Measurements from ENCODE around the gene C4BPB.

Gene C4BPB

GRCh38 chr1:207058252-207058651 lies 30.4 kb upstream of the C4BPB start:
- Histone ChIP-seq H3K27me3 (no peaks in the 10 kb centered on the region), H3K36me3 (no peaks in the 10 kb centered on the region), H3K9me3 (replicated peaks in 1 of 11) (peaks cover 0 to 4% (median 4%) of the 10 kb centered on the region in 11 experiments; a peak in 19 of 22 replicates), H3K9ac (no peak overlapping the region), H3K4me3 (no peak overlapping the region), H4K20me1 (no peaks in the 10 kb centered on the region), H3K4me1 (peaks cover 0 to 16% (median 0%) of the 10 kb centered on the region in 10 experiments; a peak in 7 of 20 replicates), H3K4me2 (no peak overlapping the region), H3K27ac (no peak overlapping the region)
- TF ChIP-seq Cebpa-rat (IDR thresholded peaks at IDR 0.05) = no peak

- Histone ChIP-seq H4K20me1 (no peaks in the 10 kb centered on the region), H3K27ac (no peak overlapping the region), H3K4me1 (peaks cover 0 to 12% (median 0%) of the 10 kb centered on the region in 10 experiments; a peak in 7 of 20 replicates), H3K4me2 (no peak overlapping the region), H3K9me3 (replicated peaks in 1 of 11) (no peaks in the 10 kb centered on the region), H3K9ac (no peak overlapping the region), H3K36me3 (no peaks in the 10 kb centered on the region), H3K4me3 (no peak overlapping the region), H3K27me3 (no peaks in the 10 kb centered on the region)
- TF ChIP-seq Cebpa-rat (IDR thresholded peaks at IDR 0.05) = no peak
These were observed 29.5 kb upstream of the C4BPB start for GRCh38 chr1:207058878-207059867.

GRCh38 chr1:207059881-207060280 lies 28.8 kb upstream of the C4BPB start:
- no peak for TF ChIP-seq Cebpa-rat (IDR thresholded peaks at IDR 0.05)
- H3K27me3 ChIP-seq = no peaks in the 10 kb centered on the region
- H3K27ac ChIP-seq = no peak overlapping the region
- H3K36me3 ChIP-seq = no peaks in the 10 kb centered on the region
- no peak overlapping the region for H3K4me3 ChIP-seq
- no peaks in the 10 kb centered on the region for H3K9me3 ChIP-seq (replicated peaks in 1 of 11)
- no peak overlapping the region for H3K4me2 ChIP-seq
- peaks cover 0 to 5% (median 0%) of the 10 kb centered on the region in 10 experiments; a peak in 7 of 20 replicates for H3K4me1 ChIP-seq
- no peak overlapping the region for H3K9ac ChIP-seq
- H4K20me1 ChIP-seq = no peaks in the 10 kb centered on the region

- Histone ChIP-seq H3K27me3 (no peaks in the 10 kb centered on the region), H4K20me1 (no peaks in the 10 kb centered on the region), H3K9ac (no peak overlapping the region), H3K4me1 (no peaks in the 10 kb centered on the region), H3K9me3 (replicated peaks in 1 of 11) (no peaks in the 10 kb centered on the region), H3K4me2 (no peak overlapping the region), H3K36me3 (no peaks in the 10 kb centered on the region), H3K27ac (no peak overlapping the region), H3K4me3 (no peak overlapping the region)
- no peak for TF ChIP-seq Cebpa-rat (IDR thresholded peaks at IDR 0.05)
These were observed 28.1 kb upstream of the C4BPB start for GRCh38 chr1:207060596-207060995.

GRCh38 chr1:207062058-207062457 lies 26.6 kb upstream of the C4BPB start:
- Histone ChIP-seq H3K27me3 (no peaks in the 10 kb centered on the region), H3K27ac (no peak overlapping the region), H3K36me3 (no peaks in the 10 kb centered on the region), H3K9me3 (replicated peaks in 1 of 11) (no peaks in the 10 kb centered on the region), H3K4me2 (no peak overlapping the region), H3K4me3 (no peak overlapping the region), H3K9ac (no peak overlapping the region), H4K20me1 (no peaks in the 10 kb centered on the region), H3K4me1 (no peaks in the 10 kb centered on the region)
- no peak for TF ChIP-seq Cebpa-rat (IDR thresholded peaks at IDR 0.05)

GRCh38 chr1:207063014-207063413 lies 25.6 kb upstream of the C4BPB start:
- Histone ChIP-seq H3K9ac (no peak overlapping the region), H3K36me3 (no peaks in the 10 kb centered on the region), H3K4me2 (no peak overlapping the region), H4K20me1 (no peaks in the 10 kb centered on the region), H3K4me1 (no peaks in the 10 kb centered on the region), H3K9me3 (replicated peaks in 1 of 11) (no peaks in the 10 kb centered on the region), H3K27me3 (no peaks in the 10 kb centered on the region), H3K27ac (no peak overlapping the region), H3K4me3 (no peak overlapping the region)
- no peak for TF ChIP-seq Cebpa-rat (IDR thresholded peaks at IDR 0.05)

- no peaks in the 10 kb centered on the region for H4K20me1 ChIP-seq
- H3K4me1 ChIP-seq = no peaks in the 10 kb centered on the region
- no peak overlapping the region for H3K4me3 ChIP-seq
- no peak overlapping the region for H3K4me2 ChIP-seq
- no peaks in the 10 kb centered on the region for H3K27me3 ChIP-seq
- no peaks in the 10 kb centered on the region for H3K36me3 ChIP-seq
- H3K9ac ChIP-seq = no peak overlapping the region
- H3K27ac ChIP-seq = no peak overlapping the region
- H3K9me3 ChIP-seq (replicated peaks in 1 of 11) = no peaks in the 10 kb centered on the region
- no peak for TF ChIP-seq Cebpa-rat (IDR thresholded peaks at IDR 0.05)
These were observed 24.1 kb upstream of the C4BPB start for GRCh38 chr1:207064561-207064960.

- no peaks in the 10 kb centered on the region for H3K36me3 ChIP-seq
- no peak overlapping the region for H3K4me2 ChIP-seq
- no peaks in the 10 kb centered on the region for H4K20me1 ChIP-seq
- H3K27ac ChIP-seq = no peak overlapping the region
- no peak overlapping the region for H3K4me3 ChIP-seq
- no peaks in the 10 kb centered on the region for H3K9me3 ChIP-seq (replicated peaks in 1 of 11)
- H3K4me1 ChIP-seq = peaks cover 8 to 16% (median 12%) of the 10 kb centered on the region in 10 experiments; a peak in 18 of 20 replicates
- no peak for TF ChIP-seq Cebpa-rat (IDR thresholded peaks at IDR 0.05)
- H3K27me3 ChIP-seq = no peaks in the 10 kb centered on the region
- H3K9ac ChIP-seq = no peak overlapping the region
These were observed 21.5 kb upstream of the C4BPB start for GRCh38 chr1:207067185-207067584.

GRCh38 chr1:207067665-207068064 lies 21.0 kb upstream of the C4BPB start:
- no peak overlapping the region for H3K27ac ChIP-seq
- H3K4me1 ChIP-seq = peaks cover 8 to 16% (median 12%) of the 10 kb centered on the region in 10 experiments; a peak in 18 of 20 replicates
- no peak overlapping the region for H3K9ac ChIP-seq
- no peaks in the 10 kb centered on the region for H4K20me1 ChIP-seq
- H3K27me3 ChIP-seq = no peaks in the 10 kb centered on the region
- no peak for TF ChIP-seq Cebpa-rat (IDR thresholded peaks at IDR 0.05)
- H3K4me2 ChIP-seq = no peak overlapping the region
- H3K36me3 ChIP-seq = no peaks in the 10 kb centered on the region
- no peak overlapping the region for H3K4me3 ChIP-seq
- H3K9me3 ChIP-seq (replicated peaks in 1 of 11) = no peaks in the 10 kb centered on the region

- no peak for TF ChIP-seq Cebpa-rat (IDR thresholded peaks at IDR 0.05)
- Histone ChIP-seq H3K36me3 (no peaks in the 10 kb centered on the region), H3K27me3 (no peaks in the 10 kb centered on the region), H3K4me2 (no peak overlapping the region), H3K9me3 (replicated peaks in 1 of 11) (no peaks in the 10 kb centered on the region), H3K27ac (no peak overlapping the region), H3K4me1 (peaks cover 8 to 16% (median 12%) of the 10 kb centered on the region in 10 experiments; a peak in 18 of 20 replicates), H4K20me1 (no peaks in the 10 kb centered on the region), H3K9ac (no peak overlapping the region), H3K4me3 (no peak overlapping the region)
These were observed 19.6 kb upstream of the C4BPB start for GRCh38 chr1:207069061-207069460.
